BLaER1 (cell line): ENCODE data around the gene NCSTN.

Source experiments
- H3K27ac ChIP-seq: shearing (Covaris generic); formaldehyde crosslinking; 2 replicates; pipeline ENCODE4 v1.8.1; 2022
- H3K27me3 ChIP-seq: shearing (Covaris generic); formaldehyde crosslinking; 2 replicates; pipeline ENCODE4 v1.8.1; 2022
- H3K36me3 ChIP-seq: shearing (Covaris generic); formaldehyde crosslinking; 2 replicates; pipeline ENCODE4 v1.8.1; 2022
- H3K4me1 ChIP-seq: shearing (Covaris generic); formaldehyde crosslinking; 2 replicates; pipeline ENCODE4 v1.8.1; 2022
- H3K4me2 ChIP-seq: shearing (Covaris generic); formaldehyde crosslinking; 2 replicates; pipeline ENCODE4 v1.8.1; 2022
- H3K4me3 ChIP-seq: shearing (Covaris generic); formaldehyde crosslinking; 2 replicates; pipeline ENCODE4 v1.8.1; 2022
- H3K9ac ChIP-seq: shearing (Covaris generic); formaldehyde crosslinking; 2 replicates; pipeline ENCODE4 v1.8.1; 2022
- H3K9me3 ChIP-seq: shearing (Covaris generic); formaldehyde crosslinking; 2 replicates; pipeline ENCODE4 v1.8.1; 2022
- H4K20me1 ChIP-seq: shearing (Covaris generic); formaldehyde crosslinking; 2 replicates; pipeline ENCODE4 v1.8.1; 2022
- Cebpa-rat ChIP-seq: shearing (Covaris generic); IDR thresholded peaks from 2 replicates; pipeline ENCODE4 v1.8.1; 2022

Gene NCSTN

DNA sequence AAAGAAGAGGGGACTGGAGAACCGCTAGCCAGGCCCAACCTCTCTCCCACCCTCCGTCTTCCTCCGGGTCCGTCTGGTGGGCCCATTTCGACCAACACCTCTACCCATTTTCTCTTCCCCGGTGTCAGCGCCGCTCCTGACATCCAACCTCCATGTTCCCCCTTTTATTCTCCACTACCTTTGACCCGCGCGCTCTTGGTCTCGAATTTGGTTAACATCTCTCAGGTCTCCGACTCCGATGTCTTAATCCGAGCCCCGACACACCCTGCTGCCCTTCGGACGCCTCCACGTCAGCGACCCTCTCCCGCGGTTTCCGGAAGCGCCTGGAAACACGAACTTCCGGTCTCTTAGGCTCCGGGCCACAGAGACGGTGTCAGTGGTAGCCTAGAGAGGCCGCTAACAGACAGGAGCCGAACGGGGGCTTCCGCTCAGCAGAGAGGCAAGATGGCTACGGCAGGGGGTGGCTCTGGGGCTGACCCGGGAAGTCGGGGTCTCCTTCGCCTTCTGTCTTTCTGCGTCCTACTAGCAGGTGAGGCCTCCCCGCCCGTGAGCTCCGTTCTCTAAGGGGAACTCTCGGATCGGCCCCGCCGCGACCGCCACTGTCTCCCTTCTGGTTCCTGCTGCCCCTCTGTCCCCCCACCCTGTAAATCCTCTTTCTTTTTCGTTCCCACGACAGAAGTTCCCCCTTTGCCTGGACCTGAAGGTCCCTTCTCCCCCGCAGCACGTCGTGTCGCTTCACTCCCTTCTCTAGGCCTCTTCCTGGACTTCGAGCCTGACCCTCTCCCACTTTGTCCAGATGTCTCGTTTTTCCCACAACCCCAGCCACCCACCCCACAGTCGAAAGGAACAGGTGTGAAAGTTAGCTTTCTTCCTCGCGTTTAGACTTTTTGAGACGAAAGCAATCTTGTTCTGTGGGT is at the start of gene NCSTN, which contains the start of gene COPA:
Gene NCSTN, plus strand, starts transcription at position 431 of the 917 bp plus-strand sequence. Its CDS starts 14 bp downstream, at position 445.
Gene COPA, minus strand, starts transcription at position 298 of the 917 bp plus-strand sequence. Its CDS starts 80 bp downstream, at position 218.
- peak within 1 kb of the TSS; percentile 94 for H3K9ac ChIP-seq
- H3K27ac ChIP-seq = peak within 1 kb of the TSS; percentile 95
- H3K4me1 ChIP-seq = peaks cover 62% of the 10 kb centered on the region
- no peaks in the 10 kb centered on the region for H3K27me3 ChIP-seq
- H3K9me3 ChIP-seq = no peaks in the 10 kb centered on the region
- no peak for TF ChIP-seq Cebpa-rat
- peak within 1 kb of the TSS; percentile 93 for H3K4me2 ChIP-seq
- peak within 1 kb of the TSS; percentile 94 for H3K4me3 ChIP-seq
- peaks cover 40% of the 10 kb centered on the region for H4K20me1 ChIP-seq
- peaks cover 52% of the 10 kb centered on the region for H3K36me3 ChIP-seq

- no peaks in the 10 kb centered on the region for H3K27me3 ChIP-seq
- H3K4me3 ChIP-seq = no peak overlapping the region
- H3K4me2 ChIP-seq = no peak overlapping the region
- H3K4me1 ChIP-seq = peaks cover 5% of the 10 kb centered on the region; the same call in 1 of the 2 replicates
- no peaks in the 10 kb centered on the region for H3K9me3 ChIP-seq
- H3K27ac ChIP-seq = no peak overlapping the region
- peaks cover 97% of the 10 kb centered on the region for H3K36me3 ChIP-seq
- H3K9ac ChIP-seq = no peak overlapping the region
- TF ChIP-seq Cebpa-rat = no peak
- peaks cover 11% of the 10 kb centered on the region; the same call in 1 of the 2 replicates for H4K20me1 ChIP-seq
Measured at GRCh38 chr1:160296036-160296435, 47.1 kb upstream of the NCSTN start.

GRCh38 chr1:160300173-160300572 is 43.0 kb upstream of the NCSTN start:
- Histone ChIP-seq H4K20me1 (no peaks in the 10 kb centered on the region), H3K27me3 (no peaks in the 10 kb centered on the region), H3K36me3 (peaks cover 91% of the 10 kb centered on the region), H3K9ac (no peak overlapping the region), H3K4me1 (no peaks in the 10 kb centered on the region), H3K4me2 (no peak overlapping the region), H3K9me3 (no peaks in the 10 kb centered on the region), H3K4me3 (no peak overlapping the region), H3K27ac (no peak overlapping the region)
- TF ChIP-seq Cebpa-rat = no peak

DNA sequence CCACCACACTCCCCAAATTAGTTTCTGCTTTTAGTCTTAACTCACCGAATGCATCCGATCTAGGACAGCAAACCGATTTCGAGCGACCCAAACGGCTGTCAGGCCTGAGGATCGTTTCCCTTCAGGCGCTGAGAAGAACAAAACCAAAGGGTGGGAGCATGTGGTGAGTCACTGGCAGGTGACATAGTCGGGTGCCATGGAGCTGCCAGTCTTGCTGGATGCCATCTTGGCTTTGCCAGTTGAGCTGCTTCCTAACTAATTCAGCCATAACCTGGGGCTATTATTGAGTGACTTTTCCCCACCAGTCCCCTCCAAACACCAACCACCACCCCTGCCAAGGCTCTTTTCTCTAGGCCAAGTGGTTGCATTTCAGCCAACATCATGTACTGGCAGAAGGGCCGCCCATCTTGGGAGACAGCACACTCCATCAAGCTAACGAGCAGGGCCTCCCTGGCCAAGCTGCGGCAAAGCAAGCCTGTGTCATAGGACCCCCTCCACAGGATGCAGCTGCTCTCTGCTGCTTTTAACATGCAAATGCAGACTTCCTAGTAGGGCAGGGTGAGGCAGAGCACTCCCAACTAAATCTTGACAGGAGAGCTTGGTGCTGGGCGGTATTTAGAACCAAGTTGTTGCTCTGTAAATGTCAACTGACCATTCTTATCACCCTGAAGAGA is 35.9 kb upstream of the NCSTN start:
- Histone ChIP-seq H3K36me3 (peaks cover 99% of the 10 kb centered on the region), H3K9me3 (no peaks in the 10 kb centered on the region), H3K9ac (0 out of 2 replicates have a peak overlapping the region, but pooled peaks have one; percentile 3), H4K20me1 (no peaks in the 10 kb centered on the region), H3K4me3 (no peak overlapping the region), H3K4me1 (peaks cover 25% of the 10 kb centered on the region), H3K27me3 (no peaks in the 10 kb centered on the region), H3K27ac (peak overlapping the region; percentile 62), H3K4me2 (peak overlapping the region; percentile 47)
- no peak for TF ChIP-seq Cebpa-rat

- no peak for TF ChIP-seq Cebpa-rat
- H3K9ac ChIP-seq = peak overlapping the region; percentile 3; the same call in 1 of the 2 replicates
- H3K4me3 ChIP-seq = no peak overlapping the region
- H3K4me2 ChIP-seq = peak overlapping the region; percentile 47
- H3K9me3 ChIP-seq = no peaks in the 10 kb centered on the region
- peak overlapping the region; percentile 62 for H3K27ac ChIP-seq
- peaks cover 99% of the 10 kb centered on the region for H3K36me3 ChIP-seq
- H3K4me1 ChIP-seq = peaks cover 25% of the 10 kb centered on the region
- no peaks in the 10 kb centered on the region for H3K27me3 ChIP-seq
- no peaks in the 10 kb centered on the region for H4K20me1 ChIP-seq
Measured at GRCh38 chr1:160308451-160309184, 34.6 kb upstream of the NCSTN start.

DNA sequence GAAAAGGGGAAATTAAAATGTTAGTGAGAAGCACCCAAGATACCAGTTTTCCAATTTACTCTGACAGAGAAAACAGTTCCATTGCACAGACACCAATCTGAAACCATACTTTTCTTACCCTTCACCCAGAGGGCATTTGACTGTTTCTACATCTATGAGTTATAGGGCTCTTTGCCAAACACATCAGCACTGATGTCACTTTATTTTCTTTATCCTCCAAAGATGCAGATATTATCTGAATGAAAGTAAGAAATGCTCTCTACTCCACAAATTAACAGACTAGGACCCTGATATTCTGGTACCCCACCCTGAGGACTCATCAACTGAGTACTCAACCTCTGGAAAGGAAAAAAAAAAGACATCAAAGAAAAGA is 34.0 kb upstream of the NCSTN start:
- H3K4me1 ChIP-seq = peaks cover 25% of the 10 kb centered on the region
- TF ChIP-seq Cebpa-rat = no peak
- no peak overlapping the region for H3K9ac ChIP-seq
- H3K4me3 ChIP-seq = no peak overlapping the region
- no peaks in the 10 kb centered on the region for H4K20me1 ChIP-seq
- no peaks in the 10 kb centered on the region for H3K9me3 ChIP-seq
- no peaks in the 10 kb centered on the region for H3K27me3 ChIP-seq
- no peak overlapping the region for H3K27ac ChIP-seq
- H3K36me3 ChIP-seq = peaks cover 99% of the 10 kb centered on the region
- no peak overlapping the region for H3K4me2 ChIP-seq

DNA sequence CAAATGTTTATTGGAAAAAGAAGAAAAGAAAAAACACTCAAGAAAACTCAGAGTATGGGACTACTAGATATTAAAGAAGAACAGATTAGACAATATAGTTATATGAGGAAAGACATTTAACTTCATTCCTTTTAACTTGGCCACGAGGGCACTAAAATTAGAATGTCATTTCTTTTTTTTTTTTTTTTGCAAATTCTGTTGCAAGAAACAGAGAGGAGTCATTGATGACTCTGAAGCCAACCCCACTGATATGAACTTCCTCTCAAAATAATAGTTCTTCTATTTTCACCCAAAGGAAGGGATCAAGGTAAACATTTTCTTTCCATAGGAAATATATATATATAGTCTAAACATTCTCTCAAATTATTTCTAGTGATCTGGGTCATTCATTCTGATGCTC is 33.6 kb upstream of the NCSTN start:
- no peak overlapping the region for H3K4me3 ChIP-seq
- TF ChIP-seq Cebpa-rat = no peak

GRCh38 chr1:160315359-160315758 is 27.8 kb upstream of the NCSTN start:
- no peaks in the 10 kb centered on the region for H3K4me1 ChIP-seq
- peaks cover 24% of the 10 kb centered on the region; the same call in 1 of the 2 replicates for H4K20me1 ChIP-seq
- H3K9ac ChIP-seq = no peak overlapping the region
- H3K4me2 ChIP-seq = no peak overlapping the region
- H3K27me3 ChIP-seq = no peaks in the 10 kb centered on the region
- H3K36me3 ChIP-seq = peaks cover 94% of the 10 kb centered on the region
- H3K27ac ChIP-seq = no peak overlapping the region
- no peak overlapping the region for H3K4me3 ChIP-seq
- H3K9me3 ChIP-seq = peaks cover 17% of the 10 kb centered on the region
- TF ChIP-seq Cebpa-rat = no peak

More for the DNA sequence above, 33.6 kb upstream of the NCSTN start:
- Histone ChIP-seq H3K27me3 (no peaks in the 10 kb centered on the region), H3K9ac (no peak overlapping the region), H3K4me2 (no peak overlapping the region), H4K20me1 (no peaks in the 10 kb centered on the region), H3K4me1 (peaks cover 25% of the 10 kb centered on the region), H3K27ac (no peak overlapping the region), H3K36me3 (peaks cover 99% of the 10 kb centered on the region), H3K9me3 (no peaks in the 10 kb centered on the region)

- H3K36me3 ChIP-seq = peaks cover 92% of the 10 kb centered on the region
- no peaks in the 10 kb centered on the region for H3K27me3 ChIP-seq
- H3K4me3 ChIP-seq = no peak overlapping the region
- no peaks in the 10 kb centered on the region for H3K4me1 ChIP-seq
- TF ChIP-seq Cebpa-rat = no peak
- no peak overlapping the region for H3K9ac ChIP-seq
- peaks cover 37% of the 10 kb centered on the region for H4K20me1 ChIP-seq
- peaks cover 2% of the 10 kb centered on the region for H3K9me3 ChIP-seq
- H3K4me2 ChIP-seq = no peak overlapping the region
- no peak overlapping the region for H3K27ac ChIP-seq
Measured at GRCh38 chr1:160322831-160323230, 20.4 kb upstream of the NCSTN start.
